Measurements from ENCODE around the gene CXCL5. TPM values are rescaled to one million over a fixed set of nuclear protein-coding genes. Genes with fewer than 3 reads are reported as not detected.

CXCL5 gene
- total and polyA plus RNA-seq, 2 of the 13 experiments (the other 11 are each of a cell fraction or from before 2014, with no cell fraction given) = not detected

GRCh38 chr4:73992050-73992449 lies 6.4 kb downstream of the CXCL5 start:
- peaks cover 0 to 6% of the 10 kb centered on the region in 2 experiments; a peak in 3 of 5 replicates for H3K27me3 ChIP-seq (ENCODE audit: control insufficient read depth in 1 of 2, insufficient read depth in 2 of 2, low read length in 2 of 2)
- in situ Hi-C loops (cut with HindIII; ENCODE audit: extremely low pct_ligation_motif_present, low pct_unique_long_range_greater_than_20kb) = no loop called here
- BruUV-seq (replicated peaks) = no TSS peak
- H4K20me1 ChIP-seq (ENCODE audit: insufficient read depth, low read length) = no peaks in the 10 kb centered on the region
- no peak for FAIRE-seq
- ChIA-PET POLR2A (no interaction called here), CTCF (ENCODE audit: low intra/inter-chr PET ratio, low total read pairs) (no interaction called here)
- H3K9me3 ChIP-seq (ENCODE audit: low read length) = no peaks in the 10 kb centered on the region
- H2AFZ ChIP-seq (ENCODE audit: low read length) = no peak overlapping the region
- H3K9ac ChIP-seq (ENCODE audit: insufficient read depth, low read depth, low read length) = no peak overlapping the region
- no peak overlapping the region for H3K4me2 ChIP-seq (ENCODE audit: low read depth, low read length)
- H3K79me2 ChIP-seq (ENCODE audit: insufficient read depth, low read length) = no peaks in the 10 kb centered on the region
- intact Hi-C loops (cut with micrococcal nuclease; ENCODE audit: unreplicated experiment) = no loop called here
- no peak for ATAC-seq
- no peak overlapping the region for H3K27ac ChIP-seq (ENCODE audit: extremely low read length, insufficient read depth, low read length)
- H3K4me1 ChIP-seq (ENCODE audit: insufficient read depth, low read length) = no peaks in the 10 kb centered on the region
- no peak for DNase-seq (ENCODE audit: low spot score)
- H3K36me3 ChIP-seq (replicated peaks in 1 of 2; ENCODE audit: control insufficient read depth in 1 of 2, insufficient read depth in 2 of 2, low read length in 2 of 2) = no peaks in the 10 kb centered on the region
- 0% methylated on average over 1 of the region's 1 CpG for WGBS (ENCODE audit: low lambda C conversion rate)
- no peak overlapping the region for H3K4me3 ChIP-seq (replicated peaks in 1 of 3; ENCODE audit: insufficient read depth in 1 of 3, low read depth in 2 of 3, low read length in 3 of 3)
- TF ChIP-seq POGZ (CRISPR knock-in tag; IDR thresholded peaks at IDR 0.05) = no peak

GRCh38 chr4:73991742-73992000 lies 6.8 kb downstream of the CXCL5 start:
- TF ChIP-seq ETV6 (CRISPR knock-in tag; conservative IDR thresholded peaks at IDR 0.05) (no peak), ZNF589 (CRISPR knock-in tag; conservative IDR thresholded peaks at IDR 0.05) (no peak), ZFAT (CRISPR knock-in tag; conservative IDR thresholded peaks at IDR 0.05) (no peak), ZNF572 (CRISPR knock-in tag; IDR thresholded peaks at IDR 0.05) (no peak), ZNF124 (CRISPR knock-in tag; IDR thresholded peaks at IDR 0.05) (no peak), SALL1 (CRISPR knock-in tag; IDR thresholded peaks at IDR 0.05) (no peak), JUNB (CRISPR knock-in tag; IDR thresholded peaks at IDR 0.05; ENCODE audit: borderline replicate concordance) (no peak)
- no peaks in the 10 kb centered on the region for H3K79me2 ChIP-seq (ENCODE audit: insufficient read depth, low read length)
- H3K4me2 ChIP-seq (ENCODE audit: low read depth, low read length) = no peak overlapping the region
- ATAC-seq (no peak), FAIRE-seq (no peak), DNase-seq (ENCODE audit: low spot score) (no peak)
- POLR2A ChIA-PET = no interaction called here
- intact Hi-C loops (cut with micrococcal nuclease; ENCODE audit: unreplicated experiment) (no loop called here), in situ Hi-C loops (cut with HindIII; ENCODE audit: extremely low pct_ligation_motif_present, low pct_unique_long_range_greater_than_20kb) (no loop called here)
- H3K27me3 ChIP-seq (ENCODE audit: control insufficient read depth in 1 of 2, insufficient read depth in 2 of 2, low read length in 2 of 2) = peaks cover 0 to 6% of the 10 kb centered on the region in 2 experiments; a peak in 3 of 5 replicates
- CTCF ChIA-PET (ENCODE audit: low intra/inter-chr PET ratio, low total read pairs) = no interaction called here
- no peak overlapping the region for H3K27ac ChIP-seq (ENCODE audit: extremely low read length, insufficient read depth, low read length)
- H3K36me3 ChIP-seq (replicated peaks in 1 of 2; ENCODE audit: control insufficient read depth in 1 of 2, insufficient read depth in 2 of 2, low read length in 2 of 2) = no peaks in the 10 kb centered on the region
- 0% methylated on average over 1 of the region's 1 CpG for WGBS (ENCODE audit: low lambda C conversion rate)
- H3K4me1 ChIP-seq (ENCODE audit: insufficient read depth, low read length) = no peaks in the 10 kb centered on the region
- H3K9me3 ChIP-seq (ENCODE audit: low read length) = no peaks in the 10 kb centered on the region
- no peak overlapping the region for H3K4me3 ChIP-seq (replicated peaks in 1 of 3; ENCODE audit: insufficient read depth in 1 of 3, low read depth in 2 of 3, low read length in 3 of 3)
- no peak overlapping the region for H3K9ac ChIP-seq (ENCODE audit: insufficient read depth, low read depth, low read length)
- BruUV-seq (replicated peaks) = no TSS peak
- no peaks in the 10 kb centered on the region for H4K20me1 ChIP-seq (ENCODE audit: insufficient read depth, low read length)
- H2AFZ ChIP-seq (ENCODE audit: low read length) = no peak overlapping the region
